ENCODE data around the gene CD69. TPM values are rescaled to one million over a fixed set of nuclear protein-coding genes. Genes with fewer than 3 reads are reported as not detected.
A peak's percentile ranks its signal among the peaks of the same experiment; 100 is the strongest.
"Not testable (repeated sequence)": the region's sequence is repeated elsewhere in the genome, so short reads cannot be mapped to it uniquely, and the experiment has no call there.

The CD69 gene
- polyA plus RNA-seq, 4 donors, result 1.4 to 8.8 (median 1.6) TPM

DNA sequence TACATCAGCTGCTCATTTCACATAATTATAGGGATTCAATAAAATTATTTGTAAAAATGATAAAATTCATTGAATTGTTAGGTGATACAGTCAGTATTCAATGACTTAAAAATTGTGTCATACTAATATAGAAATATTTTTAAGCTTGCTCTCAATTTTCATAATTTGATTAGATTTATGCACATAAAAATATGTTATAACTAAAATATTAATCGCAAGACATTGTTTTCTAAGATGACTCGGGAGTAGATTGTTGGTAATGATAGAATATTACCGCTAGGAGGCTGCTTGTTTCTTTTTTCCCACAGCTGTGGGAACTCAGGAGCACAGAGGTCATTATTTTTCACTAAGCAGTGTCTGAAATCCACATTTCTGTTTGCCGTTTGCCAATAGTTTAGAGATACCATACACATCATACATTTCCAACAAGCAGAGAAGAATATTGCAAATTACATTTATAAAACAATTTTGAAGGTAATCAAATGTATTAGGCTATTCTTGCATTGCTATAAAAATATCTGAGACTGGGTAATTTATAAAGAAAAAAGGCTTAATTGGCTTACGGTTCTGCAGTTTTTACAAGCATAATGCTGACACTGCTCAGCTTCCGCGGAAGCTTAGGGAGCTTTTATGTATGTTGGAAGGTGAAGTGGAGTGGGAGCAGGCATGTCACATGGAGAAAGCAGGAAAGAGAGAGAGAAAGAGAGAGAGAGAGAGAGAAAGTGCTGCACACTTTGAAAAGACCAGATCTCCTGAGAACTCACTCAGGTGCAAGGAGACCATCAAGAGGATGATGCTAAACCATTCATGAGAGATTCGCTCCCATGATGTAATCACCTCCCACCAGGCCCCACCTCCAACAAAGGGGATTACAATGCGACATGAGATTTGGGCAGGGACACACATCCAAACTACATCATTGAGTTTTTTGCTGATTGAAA, 9.2 kb downstream of the CD69 start:
- no peak for DNase-seq (ENCODE audit: low read depth in 4 of 4, low spot score in 3 of 4)

DNA sequence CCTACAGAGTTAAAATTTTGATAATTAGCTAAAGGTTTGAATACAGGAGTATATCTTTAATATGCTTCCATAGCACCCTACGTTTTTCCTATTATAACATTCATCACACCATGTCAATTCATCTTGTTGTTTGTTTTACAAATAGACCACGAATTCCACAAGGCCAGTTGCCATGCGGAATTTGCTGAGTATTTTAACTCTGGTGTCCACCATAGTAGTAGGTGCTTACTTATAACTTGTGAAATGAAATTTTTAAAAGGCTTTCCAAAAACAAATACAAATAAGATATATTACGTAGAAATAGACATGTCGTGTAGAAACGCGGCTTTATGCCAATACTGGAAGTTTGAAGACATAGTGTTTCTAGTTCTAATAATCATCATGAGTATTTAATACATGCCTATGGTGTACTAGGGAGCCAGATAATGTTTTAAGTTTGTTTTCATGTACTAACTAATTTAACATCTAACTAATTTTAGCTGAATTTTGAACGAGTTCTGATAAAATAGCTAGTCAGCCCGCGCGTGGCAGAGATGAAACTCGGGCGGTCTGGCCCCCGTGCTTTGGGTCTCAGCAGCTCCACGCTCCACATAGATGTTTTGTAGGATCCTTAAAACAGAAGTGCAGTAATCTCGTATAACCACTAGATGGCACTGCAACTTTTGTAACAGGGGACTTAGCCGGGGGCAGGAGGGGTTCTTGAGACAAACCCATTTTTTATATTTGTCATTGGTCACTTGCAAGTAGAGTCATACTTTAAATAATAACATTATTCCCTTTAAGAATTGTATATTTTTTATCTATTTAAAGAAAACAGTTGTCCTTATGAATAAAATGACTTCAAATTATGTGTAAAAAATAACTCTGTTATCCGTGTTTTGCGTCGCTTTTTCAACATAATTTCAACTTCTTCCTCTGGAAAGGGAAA, 10.2 kb downstream of the CD69 start:
- peak in 2 of 4 donors; percentile 49 to 50 for DNase-seq (ENCODE audit: low read depth in 4 of 4, low spot score in 3 of 4)

DNA sequence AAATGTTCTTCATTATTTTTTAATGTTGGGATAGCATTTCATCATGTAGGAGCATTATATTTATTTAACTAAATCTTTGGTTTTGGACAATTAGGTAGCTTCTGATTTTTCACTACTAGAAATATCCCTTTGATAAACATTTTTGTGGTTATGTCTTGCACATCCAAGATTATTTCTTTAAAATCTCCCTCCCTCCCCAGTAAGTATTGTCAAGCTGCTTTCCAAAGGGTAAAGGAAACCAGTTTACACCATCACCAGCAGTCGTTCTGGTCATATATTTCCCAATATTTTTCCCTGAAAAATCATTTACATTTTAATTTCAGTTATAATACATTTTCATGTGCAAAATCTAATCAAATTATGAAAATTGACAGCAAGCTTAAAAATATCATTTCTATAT, 11.1 kb downstream of the CD69 start:
- DNase-seq (ENCODE audit: low read depth in 4 of 4, low spot score in 3 of 4), result no peak

DNA sequence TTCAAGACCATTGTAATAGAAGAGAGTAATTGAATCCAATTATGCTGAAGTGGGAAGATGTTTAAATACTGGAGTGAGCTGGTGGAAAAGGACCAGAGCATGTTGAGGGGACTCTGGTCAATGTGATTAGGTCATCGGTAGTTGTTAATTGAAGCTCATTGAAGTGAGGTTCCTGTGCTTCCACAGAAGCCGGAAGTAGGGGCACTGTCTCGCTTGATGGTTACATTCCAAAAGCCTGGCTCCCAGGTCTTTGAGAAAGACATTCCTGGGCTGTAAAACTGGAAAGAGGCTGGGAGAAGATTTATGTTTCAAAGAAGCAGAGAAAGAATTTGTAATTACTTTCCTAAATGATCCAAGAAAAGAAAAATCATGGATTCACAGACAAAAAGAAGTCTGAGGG, 15.5 kb downstream of the CD69 start:
- DNase-seq (ENCODE audit: low read depth in 4 of 4, low spot score in 3 of 4), result no peak

DNA sequence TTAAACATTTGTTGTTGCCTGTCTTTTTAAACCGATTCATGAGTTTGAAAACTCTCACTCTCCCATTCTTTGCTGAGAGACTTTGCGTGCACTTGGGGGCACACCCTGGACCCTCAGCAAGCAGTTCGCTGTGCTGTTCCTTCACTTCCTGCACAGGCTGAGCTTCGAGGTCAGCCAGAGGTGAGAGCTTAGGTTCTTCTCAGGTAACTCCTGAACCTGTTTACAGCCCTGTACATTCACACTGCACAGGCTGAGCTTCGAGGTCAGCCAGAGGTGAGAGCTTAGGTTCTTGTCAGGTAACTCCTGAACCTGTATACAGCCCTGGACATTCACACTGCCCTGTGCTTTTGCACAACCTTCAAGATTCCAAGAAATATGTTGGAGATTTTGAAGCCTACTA, 18.0 kb downstream of the CD69 start:
- no peak for DNase-seq (ENCODE audit: low read depth in 4 of 4, low spot score in 3 of 4)

DNA sequence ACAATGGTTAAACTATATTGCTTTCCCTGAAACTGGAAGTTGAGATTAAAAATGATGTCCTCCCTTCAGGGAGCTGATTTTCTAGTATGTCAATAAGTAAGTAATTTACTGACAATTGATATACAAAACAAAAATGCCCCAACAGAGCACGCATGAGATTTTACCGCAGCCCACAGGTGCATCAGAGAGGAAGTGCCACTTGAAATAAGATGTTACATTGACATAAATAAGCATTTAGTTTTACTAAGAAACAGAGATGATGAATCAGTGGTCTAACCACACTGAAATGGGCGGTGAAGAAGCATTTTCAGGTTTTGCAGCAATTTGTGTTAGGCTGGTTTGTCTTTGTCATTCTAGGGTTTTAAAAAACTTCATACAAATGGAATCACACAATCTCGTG, 19.0 kb downstream of the CD69 start:
- DNase-seq (ENCODE audit: low read depth in 4 of 4, low spot score in 3 of 4), result no peak

DNA sequence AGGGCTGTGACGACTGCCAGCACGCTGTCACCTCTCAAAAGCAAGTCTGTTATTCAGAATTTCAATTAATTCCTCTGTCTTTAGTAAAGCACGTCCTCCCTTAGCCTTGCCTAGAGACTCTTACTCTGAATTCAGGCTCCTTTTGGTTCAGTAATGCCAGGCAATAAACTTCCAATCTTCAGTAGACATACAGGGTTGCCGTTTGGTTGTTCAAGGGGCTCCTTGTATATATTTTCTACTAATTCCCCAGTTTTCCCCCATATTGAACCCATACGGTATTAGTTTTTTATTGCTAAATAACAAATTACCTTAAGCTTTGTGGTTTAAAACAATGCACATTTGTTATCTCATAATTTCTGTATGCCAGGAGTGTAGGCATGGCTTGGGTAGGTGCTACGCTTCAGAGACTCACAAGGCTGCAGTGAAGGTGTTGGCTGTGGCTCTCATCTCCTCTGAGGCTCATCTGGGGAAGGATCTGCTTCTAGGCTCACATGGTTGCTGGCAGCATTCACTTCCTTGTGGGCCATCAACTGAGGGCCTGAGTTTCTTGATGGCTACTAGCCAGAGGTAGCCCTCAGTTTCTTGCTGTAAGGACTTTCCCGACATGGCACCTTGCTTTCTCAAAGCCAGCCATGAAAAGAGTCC, 20.5 kb downstream of the CD69 start:
- DNase-seq (ENCODE audit: low read depth in 4 of 4, low spot score in 3 of 4), result no peak

DNA sequence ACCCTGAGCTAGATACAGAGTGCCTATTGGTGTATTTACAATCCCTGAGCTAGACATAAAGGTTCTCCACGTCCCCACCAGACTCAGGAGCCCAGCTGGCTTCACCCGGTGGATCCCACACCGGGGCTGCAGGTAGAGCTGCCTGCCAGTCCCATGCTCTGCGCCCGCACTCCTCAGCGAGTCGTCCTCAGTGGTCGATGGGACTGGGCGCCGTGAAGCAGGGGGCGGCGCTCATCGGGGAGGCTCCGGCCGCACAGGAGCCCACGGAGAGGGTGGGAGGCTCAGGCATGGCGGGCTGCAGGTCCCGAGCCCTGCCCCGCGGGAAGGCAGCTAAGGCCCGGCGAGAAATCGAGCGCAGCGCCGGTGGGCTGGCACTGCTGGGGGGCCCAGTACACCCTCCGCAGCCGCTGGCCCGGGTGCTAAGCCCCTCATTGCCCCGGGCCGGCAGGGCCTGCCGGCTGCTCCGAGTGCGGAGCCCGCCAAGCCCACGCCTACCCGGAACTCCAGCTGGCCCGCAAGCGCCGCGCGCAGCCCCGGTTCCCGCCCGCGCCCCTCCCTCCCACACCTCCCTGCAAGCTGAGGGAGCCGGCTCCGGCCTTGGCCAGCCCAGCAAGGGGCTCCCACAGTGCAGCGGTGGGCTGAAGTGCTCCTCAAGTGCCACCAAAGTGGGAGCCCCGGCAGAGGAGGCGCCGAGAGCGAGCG, 21.1 kb downstream of the CD69 start:
- DNase-seq (ENCODE audit: low read depth in 4 of 4, low spot score in 3 of 4), result not testable (repeated sequence)

DNA sequence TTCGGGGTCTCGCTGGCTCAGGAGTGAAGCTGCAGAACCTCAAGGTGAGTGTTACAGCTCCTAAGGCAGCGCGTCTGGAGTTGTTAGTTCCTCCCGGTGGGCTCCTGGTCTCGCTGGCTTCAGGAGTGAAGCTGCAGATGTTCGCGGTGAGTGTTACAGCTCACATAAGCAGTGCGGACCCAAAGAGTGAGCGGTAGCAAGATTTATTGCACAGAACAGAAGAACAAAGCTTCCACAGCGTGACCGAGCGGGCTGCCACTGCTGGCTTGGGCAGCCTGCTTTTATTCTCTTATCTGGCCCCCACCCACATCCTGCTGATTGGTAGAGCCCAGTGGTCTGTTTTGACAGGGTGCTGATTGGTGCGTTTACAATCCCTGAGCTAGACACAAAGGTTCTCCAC, 21.8 kb downstream of the CD69 start:
- not testable (repeated sequence) for DNase-seq (ENCODE audit: low read depth in 4 of 4, low spot score in 3 of 4)

DNA sequence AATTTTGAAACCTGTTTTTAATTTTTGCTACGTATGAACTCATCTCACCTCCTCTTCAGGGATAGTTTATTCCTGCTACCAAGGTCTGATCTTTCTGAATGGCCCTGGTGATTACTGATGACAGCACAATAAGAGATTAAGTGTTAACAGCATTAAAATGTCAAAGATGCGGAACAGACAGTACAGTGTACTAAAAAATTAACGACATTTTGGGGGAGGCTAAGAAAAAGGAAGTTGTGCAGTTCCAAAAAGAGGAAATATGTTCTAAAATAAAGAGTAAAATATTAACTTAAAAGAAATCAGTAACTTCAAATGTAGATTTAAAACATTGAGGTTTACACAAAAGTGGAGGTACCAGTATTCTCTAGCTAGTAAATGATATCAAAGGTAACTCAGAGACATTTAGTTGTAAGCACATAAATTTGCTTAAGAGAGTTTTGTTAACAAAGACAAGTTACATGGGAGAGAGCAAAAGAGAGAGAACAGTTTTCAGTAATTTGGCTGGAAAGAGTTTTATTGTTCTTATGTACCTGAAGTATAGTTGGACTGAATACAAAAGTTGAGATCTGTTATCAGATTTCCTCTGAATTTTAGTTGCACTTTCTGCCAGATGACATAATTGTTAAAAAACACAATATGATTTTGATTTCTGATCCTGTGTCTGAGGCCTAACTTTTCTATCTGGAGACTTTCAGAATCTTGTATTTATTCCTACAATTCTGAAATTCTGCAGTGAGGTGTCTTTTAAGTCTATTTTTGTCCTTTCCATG, 23.6 kb downstream of the CD69 start:
- DNase-seq (ENCODE audit: low read depth in 4 of 4, low spot score in 3 of 4), result no peak

DNA sequence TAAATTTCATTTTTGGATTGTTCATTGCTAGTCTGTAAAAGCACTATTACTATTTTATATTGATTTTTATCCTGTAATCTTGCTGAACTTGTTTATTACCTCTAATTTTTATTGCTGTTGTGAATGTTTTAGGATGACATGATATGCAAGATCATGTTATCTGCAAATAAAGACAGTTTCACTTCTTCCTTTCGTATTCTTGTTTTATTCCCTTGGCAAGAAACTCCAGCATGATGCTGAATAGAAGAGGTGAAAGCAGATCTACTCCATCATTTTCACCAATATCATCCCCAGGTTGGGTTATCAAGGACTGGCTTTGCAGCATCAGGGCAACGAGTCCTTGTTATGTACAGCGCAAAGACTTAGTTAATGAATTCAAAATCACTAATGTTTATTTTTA, 25.1 kb downstream of the CD69 start:
- no peak for DNase-seq (ENCODE audit: low read depth in 4 of 4, low spot score in 3 of 4)

DNA sequence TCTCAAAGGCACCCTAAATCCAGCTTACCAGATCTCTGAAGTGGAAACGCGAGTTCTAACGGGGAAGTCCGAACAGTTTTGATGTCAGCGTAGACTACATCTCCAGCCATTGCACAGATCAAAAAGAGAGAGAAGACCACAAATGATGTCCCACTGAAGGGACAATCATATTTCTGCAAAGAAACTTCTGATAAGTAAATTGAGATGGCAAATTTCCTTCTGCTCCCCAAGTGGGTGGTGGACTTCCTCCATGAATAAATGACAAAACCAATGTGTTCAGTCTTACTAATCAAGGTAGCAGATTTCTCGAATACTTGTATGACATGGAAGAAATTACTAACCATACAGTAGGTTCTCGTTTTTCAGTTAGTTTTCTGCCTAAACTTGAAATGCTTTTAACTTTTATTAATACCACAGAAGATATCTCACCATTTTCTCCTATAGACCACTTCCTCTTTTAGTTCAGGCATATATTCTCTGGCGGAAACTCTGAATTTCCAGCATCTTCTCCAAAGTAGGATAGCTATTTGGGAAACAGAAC, 27.7 kb downstream of the CD69 start, which contains the start of gene CLECL1:
Gene CLECL1 (minus strand): TSS at position 177 of the 541 bp plus-strand sequence.
- no peak for DNase-seq (ENCODE audit: low read depth in 4 of 4, low spot score in 3 of 4)

DNA sequence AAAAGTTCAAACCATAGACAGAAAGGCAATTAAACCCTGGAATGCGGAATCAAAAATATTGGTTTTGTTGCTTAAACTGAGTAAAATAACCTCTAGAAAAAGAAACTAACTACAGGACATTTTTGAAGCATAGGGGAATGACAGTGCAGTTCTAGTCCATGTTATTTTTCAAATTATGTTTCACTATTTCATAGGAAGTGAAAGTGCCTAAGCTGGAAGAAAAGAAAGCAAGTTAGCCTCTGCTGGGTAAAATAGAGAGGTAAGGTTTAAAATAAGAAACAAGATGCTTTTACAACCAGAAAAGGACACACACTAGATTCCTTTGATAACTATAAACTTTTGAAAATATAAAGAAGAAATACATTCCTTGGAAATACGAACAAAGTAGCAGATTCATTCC, 28.9 kb downstream of the CD69 start:
- no peak for DNase-seq (ENCODE audit: low read depth in 4 of 4, low spot score in 3 of 4)

DNA sequence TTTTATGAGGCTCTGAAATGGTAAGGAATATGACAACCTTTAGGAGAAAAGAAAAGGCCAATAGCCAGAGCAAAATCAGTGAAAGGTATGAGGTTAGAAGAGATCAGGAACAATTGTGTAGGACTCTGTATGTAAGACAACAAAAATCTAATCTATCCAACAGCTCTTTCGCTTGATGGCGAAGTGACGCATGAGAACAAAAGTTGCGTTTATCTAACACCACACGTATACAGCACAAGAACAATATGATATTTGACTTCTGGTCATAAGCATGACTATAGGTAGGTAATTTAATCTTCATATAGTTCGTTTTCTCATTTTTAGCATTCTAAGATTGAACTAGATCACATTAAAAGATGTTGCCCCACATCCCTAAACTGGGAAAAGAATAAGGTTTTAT, 29.3 kb downstream of the CD69 start:
- DNase-seq (ENCODE audit: low read depth in 4 of 4, low spot score in 3 of 4), result no peak

DNA sequence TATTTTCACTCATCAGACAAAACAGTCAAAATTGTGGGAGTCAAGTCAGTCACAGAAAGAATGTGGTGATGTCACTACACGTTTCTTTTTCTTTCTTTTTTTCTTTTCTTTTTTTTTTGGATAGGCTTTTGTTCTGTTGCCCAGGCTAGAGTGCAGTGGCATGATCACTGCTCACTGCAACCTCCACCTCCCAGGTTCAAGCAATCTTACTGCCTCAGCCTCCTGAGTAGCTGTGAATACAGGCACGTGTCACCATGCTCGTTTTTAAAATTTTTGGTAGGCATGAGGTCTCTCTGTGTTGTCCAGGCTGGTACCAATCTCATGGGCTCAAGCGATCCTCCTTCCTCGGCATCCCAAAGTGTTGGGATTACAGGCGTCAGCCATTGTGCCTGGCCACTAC, 30.1 kb downstream of the CD69 start:
- no peak for DNase-seq (ENCODE audit: low read depth in 4 of 4, low spot score in 3 of 4)

DNA sequence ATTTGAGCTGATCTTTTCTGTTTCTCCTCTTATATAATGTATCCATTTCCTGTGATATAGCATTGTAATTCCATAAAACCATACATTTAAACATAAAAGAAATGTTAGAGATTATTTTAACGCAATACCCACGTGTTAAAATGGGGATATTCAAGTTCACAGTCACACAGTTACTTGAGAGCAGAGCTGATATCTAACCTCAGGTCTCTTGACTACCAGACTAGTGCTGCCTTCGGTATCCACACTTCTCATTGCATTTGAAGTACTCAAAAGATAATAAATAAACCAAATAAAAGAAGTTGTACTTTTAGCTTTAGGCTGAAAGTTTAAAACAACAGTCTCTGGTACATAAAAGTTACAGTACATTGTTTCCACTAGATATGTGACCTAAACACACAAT, 30.7 kb downstream of the CD69 start:
- DNase-seq (ENCODE audit: low read depth in 4 of 4, low spot score in 3 of 4), result no peak

DNA sequence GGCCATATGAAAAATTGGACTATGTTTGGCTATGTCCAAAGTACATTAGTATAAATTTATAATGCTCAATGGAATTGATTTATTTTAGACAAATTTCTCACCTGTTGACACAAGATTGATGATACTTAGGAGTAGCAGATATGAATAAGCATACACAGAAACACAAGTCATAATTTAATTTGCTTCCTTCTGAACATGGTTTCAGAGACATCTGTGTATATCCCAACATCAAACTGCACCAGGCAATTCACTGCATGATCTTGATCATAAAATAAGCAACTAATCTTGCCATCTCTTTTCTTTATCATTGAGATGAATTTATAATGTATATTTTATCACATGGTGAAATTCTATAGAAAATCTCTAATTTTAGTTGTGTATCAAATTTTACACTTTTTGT, 31.6 kb downstream of the CD69 start:
- no peak for DNase-seq (ENCODE audit: low read depth in 4 of 4, low spot score in 3 of 4)

DNA sequence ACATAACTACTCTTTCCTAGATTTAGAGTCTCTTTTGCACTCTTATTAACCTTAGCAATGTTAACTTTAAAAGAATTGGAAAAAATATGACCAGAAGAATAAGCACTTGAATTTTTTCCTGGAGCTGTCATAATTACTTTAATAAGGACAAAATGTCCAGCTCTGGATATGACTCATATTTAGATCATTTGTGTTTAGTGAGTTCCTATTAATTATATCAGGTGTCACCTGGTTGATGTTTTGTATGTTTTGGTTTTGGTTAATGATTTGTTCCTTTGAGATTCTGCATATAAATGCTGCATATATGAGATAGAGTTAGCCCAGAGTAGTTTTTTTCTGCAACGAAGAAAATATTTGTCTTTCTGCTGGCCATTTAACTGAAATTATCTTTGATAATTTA, 32.9 kb downstream of the CD69 start:
- no peak for DNase-seq (ENCODE audit: low read depth in 4 of 4, low spot score in 3 of 4)

DNA sequence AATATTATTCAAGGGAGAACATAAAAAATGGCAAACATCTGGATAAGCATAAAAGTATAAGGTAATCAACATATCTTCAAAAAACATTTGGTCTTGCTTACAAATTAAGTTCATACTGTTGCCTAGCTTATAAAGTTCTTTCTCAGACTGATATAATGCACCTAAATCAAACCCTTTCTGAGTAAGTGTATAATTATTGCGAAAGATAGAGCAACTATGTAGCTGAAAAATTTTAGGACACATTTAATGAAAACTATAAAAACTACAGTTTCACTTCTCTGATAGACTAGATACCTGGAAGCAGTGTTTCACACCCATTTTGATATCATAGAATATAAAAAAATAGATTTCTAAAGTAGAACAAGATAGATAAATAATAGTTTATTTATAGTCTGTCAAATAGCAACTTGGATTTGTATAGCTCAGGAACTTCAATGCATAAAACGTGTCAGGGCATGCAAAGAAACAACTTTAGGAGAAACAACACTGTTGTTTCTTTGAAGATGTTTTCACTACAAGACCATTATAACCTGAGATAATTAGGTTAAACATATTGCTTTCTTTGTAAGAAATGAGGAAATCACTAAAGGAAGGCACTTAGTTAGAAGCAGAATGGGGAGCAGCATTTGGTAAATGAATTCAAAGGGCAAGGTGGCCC, 35.4 kb downstream of the CD69 start:
- no peak for DNase-seq (ENCODE audit: low read depth in 4 of 4, low spot score in 3 of 4)
